RWPE1 (cell line): ENCODE results near the gene SUZ12.
"Not testable (repeated sequence)": the region's sequence is repeated elsewhere in the genome, so short reads cannot be mapped to it uniquely, and the experiment has no call there.

Source experiments
- CTCF ChIA-PET: fragments of 350-600 bp; sonication (Branson Sonifier 250); formaldehyde crosslinking; extraction: SDS; loops from one replicate; lab custom pipeline; 2021; lab: Yijun Ruan, JAX
- POLR2A ChIA-PET: fragments of 400-600 bp; formaldehyde crosslinking; extraction: SDS; loops from one replicate; lab custom pipeline; 2020; ENCODE audit warnings: antibody characterized with exemption; ENCODE audit not compliant: low non-redundant PET; lab: Yijun Ruan, JAX
- DNase-seq: peaks from one replicate; pipeline ENCODE4 v3.0.0; 2012; ENCODE audit warnings: low spot score
- H3K27ac ChIP-seq: fragments of 450-650 bp; 2 replicates; pipeline ENCODE4 v1.5.1; 2017
- CTCF ChIP-seq: fragments of 450-650 bp; conservative IDR thresholded peaks from 2 replicates; pipeline ENCODE4 v1.5.1; 2017; ENCODE audit warnings: low read depth, mild to moderate bottlenecking

SUZ12 gene

GRCh38 chr17:32021615-32021955 lies 84.8 kb downstream of the SUZ12 start:
- POLR2A ChIA-PET, result no interaction called here

GRCh38 chr17:32022554-32022953 lies 85.7 kb downstream of the SUZ12 start:
- DNase-seq, H3K27ac ChIP-seq, POLR2A ChIA-PET: not testable (repeated sequence)
- CTCF ChIA-PET, result interaction anchor here (0.6 kb wide), 1 partner anchor 111 kb away, joined by 3 read pairs; no protein-coding TSS in a partner anchor

More at GRCh38 chr17:32021615-32021955, 84.8 kb downstream of the SUZ12 start:
- CTCF ChIA-PET, result no interaction called here
- TF ChIP-seq CTCF, result no peak
- DNase-seq, result no peak
- no peak overlapping the region for H3K27ac ChIP-seq

- DNase-seq, H3K27ac ChIP-seq, POLR2A ChIA-PET, CTCF ChIA-PET: not testable (repeated sequence)
These were observed 90.5 kb downstream of the SUZ12 start for GRCh38 chr17:32027271-32027670.

GRCh38 chr17:32033223-32033622 lies 96.4 kb downstream of the SUZ12 start:
- no peak overlapping the region for H3K27ac ChIP-seq
- no peak for DNase-seq
- POLR2A ChIA-PET, result no interaction called here
- CTCF ChIA-PET, result no interaction called here
- no peak for TF ChIP-seq CTCF

- DNase-seq, H3K27ac ChIP-seq, POLR2A ChIA-PET, CTCF ChIA-PET: not testable (repeated sequence)
These were observed 97.0 kb downstream of the SUZ12 start for GRCh38 chr17:32033812-32034211.

GRCh38 chr17:32040246-32040645 lies 103.4 kb downstream of the SUZ12 start:
- CTCF ChIA-PET, H3K27ac ChIP-seq, DNase-seq, POLR2A ChIA-PET: not testable (repeated sequence)

- POLR2A ChIA-PET, H3K27ac ChIP-seq, DNase-seq, CTCF ChIA-PET: not testable (repeated sequence)
These were observed 104.6 kb downstream of the SUZ12 start for GRCh38 chr17:32041306-32041875.

- POLR2A ChIA-PET, DNase-seq, H3K27ac ChIP-seq, CTCF ChIA-PET: not testable (repeated sequence)
These were observed 105.5 kb downstream of the SUZ12 start for GRCh38 chr17:32042266-32042665.

GRCh38 chr17:32045611-32046010 lies 108.8 kb downstream of the SUZ12 start:
- POLR2A ChIA-PET, DNase-seq, H3K27ac ChIP-seq: not testable (repeated sequence)
- CTCF ChIA-PET, result interaction anchor here (1.3 kb wide), 1 partner anchor 93 kb away, joined by 4 read pairs; no protein-coding TSS in a partner anchor

- POLR2A ChIA-PET, CTCF ChIA-PET, DNase-seq, H3K27ac ChIP-seq: not testable (repeated sequence)
These were observed 110.9 kb downstream of the SUZ12 start for GRCh38 chr17:32047663-32048062.
